K562 (cell line): ENCODE data around the gene ALDOC. TPM values are rescaled to one million over a fixed set of nuclear protein-coding genes. Genes with fewer than 3 reads are reported as not detected.

Experiments used
- ATAC-seq: fragments of 200-7000 bp; cut with Tn5 transposase; 3 replicates; pipeline ENCODE4 v1.9.1; 2020; ENCODE audit warnings: moderate library complexity
- BruUV-seq: library from RNA; stranded (reverse); fragments of 400-500 nt; replicated peaks from 2 replicates; lab custom pipeline; 2021; lab: Mats Ljungman, UMichigan
- CTCF ChIA-PET: fragments of 300-600 bp; formaldehyde crosslinking; extraction: SDS; loops from one replicate; lab custom pipeline; 2021; ENCODE audit warnings: low intra/inter-chr PET ratio; lab: Yijun Ruan, JAX
- POLR2A ChIA-PET: fragments of 300-600, 350-650 bp; sonication (Branson Sonifier 250); formaldehyde crosslinking; extraction: SDS; loops from one replicate; lab custom pipeline; 2021; ENCODE audit warnings: antibody characterized with exemption, inconsistent platforms; lab: Yijun Ruan, JAX
- DNase-seq, 4 experiments: peaks; one replicate each; pipeline versions ENCODE4 v3.0.0 to v3.0.0-alpha.2; 2011 to 2018; ENCODE audit warnings: low spot score in 3 of 4, mixed read lengths in 3 of 4; ENCODE audit errors: extremely low read depth in 1 of 4
- FAIRE-seq: peaks from 2 replicates; lab custom pipeline; 2011; peaks lifted over from hg19 to GRCh38; lab: Jason Lieb, UNC
- H2AFZ ChIP-seq: 2 replicates; pipeline ENCODE4 v1.6.0; 2011; ENCODE audit warnings: low read depth, low read length, control low read depth, inconsistent platforms
- H3K27ac ChIP-seq: fragments of 200-600 bp; 3 replicates; pipeline ENCODE4 v1.8.0; 2011; ENCODE audit warnings: low read depth, mild to moderate bottlenecking, control low read depth, inconsistent platforms, low read length, moderate library complexity, mixed read lengths; ENCODE audit errors: extremely low read depth
- H3K27me3 ChIP-seq, 2 experiments: fragments of 300-600 bp in 1 of 2; 2 replicates in 1 of 2; 3 replicates in 1 of 2; pipeline versions ENCODE4 v1.6.0 to v1.8.0; 2011; ENCODE audit warnings: inconsistent platforms in 2 of 2, low read length in 2 of 2, mild to moderate bottlenecking in 1 of 2, mixed read lengths in 1 of 2, moderate library complexity in 1 of 2; ENCODE audit not compliant: control insufficient read depth in 2 of 2, insufficient read depth in 2 of 2
- H3K36me3 ChIP-seq: fragments of 300-600 bp; 3 replicates; pipeline ENCODE4 v1.8.0; 2011; ENCODE audit warnings: mild to moderate bottlenecking, low read length, inconsistent platforms; ENCODE audit not compliant: control insufficient read depth, insufficient read depth
- H3K4me1 ChIP-seq, 2 experiments: fragments of 200-600 bp in 1 of 2; replicated peaks in 1 of 2; 2 replicates in 1 of 2; 3 replicates in 1 of 2; pipeline versions ENCODE4 v1.5.1 to v1.8.0; 2011; ENCODE audit warnings: inconsistent platforms in 2 of 2, low read length in 2 of 2, mild to moderate bottlenecking in 1 of 2, mixed read lengths in 1 of 2, moderate library complexity in 1 of 2; ENCODE audit not compliant: control insufficient read depth in 2 of 2, insufficient read depth in 2 of 2
- H3K4me2 ChIP-seq: 2 replicates; pipeline ENCODE4 v1.6.1; 2011; ENCODE audit warnings: low read length, control low read depth, inconsistent platforms, mixed read lengths; ENCODE audit not compliant: insufficient read depth
- H3K4me3 ChIP-seq: fragments of 200-600 bp; sonication (generic), shearing (Covaris generic); 2 replicates; pipeline ENCODE4 v1.5.1; 2016; ENCODE audit warnings: control low read depth, inconsistent platforms
- H3K79me2 ChIP-seq: fragments of 200-600 bp; 3 replicates; pipeline ENCODE4 v1.8.0; 2011; ENCODE audit warnings: low read length, inconsistent platforms; ENCODE audit not compliant: control insufficient read depth, insufficient read depth
- H3K9ac ChIP-seq, 2 experiments: 2 replicates each; pipeline versions ENCODE4 v1.6.0 to v1.6.1; 2011; ENCODE audit warnings: low read depth in 2 of 2, low read length in 2 of 2, control low read depth in 1 of 2, inconsistent platforms in 1 of 2, mild to moderate bottlenecking in 1 of 2, mixed read lengths in 1 of 2; ENCODE audit not compliant: insufficient read depth in 1 of 2
- H3K9me1 ChIP-seq: one replicate; pipeline ENCODE4 v1.6.0; 2011; ENCODE audit warnings: inconsistent platforms, mild to moderate bottlenecking, low read length, moderate library complexity; ENCODE audit not compliant: control insufficient read depth, insufficient read depth
- H3K9me3 ChIP-seq: replicated peaks from 2 replicates; pipeline ENCODE4 v1.5.1; 2011; ENCODE audit warnings: low read depth, low read length, inconsistent platforms; ENCODE audit not compliant: control insufficient read depth, insufficient read depth
- H4K20me1 ChIP-seq: replicated peaks from 2 replicates; pipeline ENCODE4 v1.6.1; 2011; ENCODE audit warnings: low read length, inconsistent platforms, mixed read lengths; ENCODE audit not compliant: control insufficient read depth, insufficient read depth
- CEBPB ChIP-seq: fragments of 450-650 bp; IDR thresholded peaks from 2 replicates; pipeline ENCODE4 v1.6.1; 2016; ENCODE audit warnings: missing genetic modification characterization, missing compliant biosample characterization
- ZNF583 ChIP-seq: fragments of 250-450 bp; sonication (Bioruptor Pico); IDR thresholded peaks from 2 replicates; pipeline ENCODE4 v1.4.0; 2020
- WGBS: fragments of 100-300 bp; shearing (Covaris generic); methylation state at CpG from one replicate; pipeline ENCODE4 v1.1.6; 2016; ENCODE audit warnings: low coverage, mixed read lengths; ENCODE audit not compliant: insufficient coverage; ENCODE audit errors: missing lambda C conversion rate; 5-methylcytosine and 5-hydroxymethylcytosine counted together
- in situ Hi-C: fragments of 300-500 bp; cut with MboI; formaldehyde crosslinking; loops from 4 replicates; pipeline ENCODE4 v1.15.0; 2018; ENCODE audit warnings: inconsistent platforms, mixed read lengths
- intact Hi-C: fragments of 100-400 bp; cut with micrococcal nuclease; formaldehyde crosslinking; loops from 2 replicates; pipeline ENCODE4 v1.14.2; 2022
- polyA plus RNA-seq, 8 experiments: library from polyadenylated mRNA; depleted of rRNA in 4 of 8; stranded (reverse) in 5 of 8; unstranded in 3 of 8; fragments of >200 nt; fragmentation: Nextera tagmentation in 2 of 8; fragmentation: Illumina TruSeq in 1 of 8; extraction: Ambion mirVana in 2 of 8; extraction: Trizol in 1 of 8; gene quantifications; 2 replicates each; pipeline versions ENCODE4 v1.2.1 to v1.2.3, GENCODE V29; 2011 to 2014; ENCODE audit warnings: inconsistent platforms in 1 of 8, missing spikeins in 1 of 8
- total RNA-seq, 7 experiments: library from RNA; depleted of rRNA in 6 of 7; stranded (reverse); fragments of >200 nt in 6 of 7; fragmentation: Illumina TruSeq in 2 of 7; extraction: Trizol in 2 of 7; gene quantifications; 2 replicates each; pipeline versions ENCODE4 v1.2.1 to v1.2.3, GENCODE V29; 2011 to 2021; ENCODE audit warnings: low replicate concordance in 1 of 7
- TF ChIP-seq, protein P1 (sequence below), 3 experiments: IDR thresholded peaks in 2 of 3; conservative IDR thresholded peaks in 1 of 3; 2 replicates each; pipeline ENCODE4 v1.5.1; 2011 to 2012; ENCODE audit warnings: low read length in 3 of 3, mild to moderate bottlenecking in 3 of 3, control low read depth in 2 of 3, improper control_type of control experiment in 1 of 3, inconsistent platforms in 1 of 3, low read depth in 1 of 3, mixed read lengths in 1 of 3, moderate library complexity in 1 of 3; ENCODE audit not compliant: insufficient read depth in 2 of 3
- TF ChIP-seq, protein P2 (sequence below): sonication (generic); formaldehyde crosslinking; IDR thresholded peaks from 2 replicates; pipeline ENCODE4 v1.8.1; 2023; ENCODE audit warnings: mild to moderate bottlenecking, missing genetic modification reagents

ALDOC gene
- total and polyA plus RNA-seq, 9 of the 15 experiments (the other 6 are each of a cell fraction or from before 2014, with no cell fraction given), result 43.2 to 263 (median 99.2) TPM

DNA sequence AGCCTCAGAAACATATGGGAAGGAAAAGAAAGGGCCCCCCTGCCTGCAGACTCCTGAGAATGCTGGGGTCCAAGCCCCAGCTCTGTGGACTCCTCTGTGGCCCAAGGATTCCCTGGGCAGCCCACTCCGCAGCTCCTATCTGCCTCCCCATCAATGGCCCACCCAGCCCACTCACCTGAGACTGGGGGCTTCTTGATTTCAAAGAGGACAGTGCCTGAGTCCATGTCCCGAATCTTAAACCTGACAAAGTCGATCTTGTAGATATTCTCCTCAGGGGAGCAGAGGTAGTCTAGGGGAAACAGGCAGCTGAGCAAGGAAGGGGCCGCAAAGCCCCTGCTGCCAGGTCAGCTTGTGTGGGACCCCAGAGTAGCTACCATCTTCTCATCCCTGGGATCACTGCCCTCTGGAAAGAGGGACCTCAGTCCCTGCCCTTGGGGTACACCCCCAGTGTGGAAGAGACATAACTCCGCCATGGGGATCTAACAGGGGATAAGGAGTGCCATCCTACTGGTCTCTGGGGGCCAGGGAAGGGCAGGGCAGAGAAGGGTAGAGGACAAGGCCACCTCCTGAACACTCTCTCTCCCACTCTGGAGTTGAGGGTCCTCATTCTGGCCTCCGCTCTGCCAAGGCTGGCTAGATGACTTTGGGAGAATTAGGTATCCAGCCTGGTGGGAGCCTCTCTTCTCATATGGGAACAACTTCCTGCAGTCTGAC lies 28.1 kb downstream of the ALDOC start:
- FAIRE-seq (no peak), ATAC-seq (no peak)
- H3K4me1 ChIP-seq, result peaks cover 8 to 22% of the 10 kb centered on the region in 2 experiments; a peak in 4 of 5 replicates
- peaks cover 11% of the 10 kb centered on the region for H3K36me3 ChIP-seq
- H3K4me2 ChIP-seq, result no peak overlapping the region
- H3K9me3 ChIP-seq, result no peaks in the 10 kb centered on the region
- H3K9me1 ChIP-seq, result peaks cover 4% of the 10 kb centered on the region
- intact Hi-C loops, result loop anchor here (5.0 kb wide), 1 partner anchor 36 kb away; no protein-coding TSS in a partner anchor
- H3K4me3 ChIP-seq, result no peak overlapping the region
- peaks cover 3% of the 10 kb centered on the region; the same call in 2 of the 3 replicates for H3K79me2 ChIP-seq
- no peak overlapping the region for H3K27ac ChIP-seq
- POLR2A ChIA-PET, result interaction anchor here (1.4 kb wide), 1 partner anchor 53 kb away, joined by 3 read pairs; no protein-coding TSS in a partner anchor
- no peaks in the 10 kb centered on the region for H3K27me3 ChIP-seq
- no peak overlapping the region for H2AFZ ChIP-seq
- in situ Hi-C loops, result no loop called here
- peaks cover 4% of the 10 kb centered on the region; the same call in 1 of the 2 replicates for H4K20me1 ChIP-seq
- TF ChIP-seq CEBPB (no peak), ZNF583 (CRISPR knock-in tag) (no peak)
- TF ChIP-seq, protein P1, sequence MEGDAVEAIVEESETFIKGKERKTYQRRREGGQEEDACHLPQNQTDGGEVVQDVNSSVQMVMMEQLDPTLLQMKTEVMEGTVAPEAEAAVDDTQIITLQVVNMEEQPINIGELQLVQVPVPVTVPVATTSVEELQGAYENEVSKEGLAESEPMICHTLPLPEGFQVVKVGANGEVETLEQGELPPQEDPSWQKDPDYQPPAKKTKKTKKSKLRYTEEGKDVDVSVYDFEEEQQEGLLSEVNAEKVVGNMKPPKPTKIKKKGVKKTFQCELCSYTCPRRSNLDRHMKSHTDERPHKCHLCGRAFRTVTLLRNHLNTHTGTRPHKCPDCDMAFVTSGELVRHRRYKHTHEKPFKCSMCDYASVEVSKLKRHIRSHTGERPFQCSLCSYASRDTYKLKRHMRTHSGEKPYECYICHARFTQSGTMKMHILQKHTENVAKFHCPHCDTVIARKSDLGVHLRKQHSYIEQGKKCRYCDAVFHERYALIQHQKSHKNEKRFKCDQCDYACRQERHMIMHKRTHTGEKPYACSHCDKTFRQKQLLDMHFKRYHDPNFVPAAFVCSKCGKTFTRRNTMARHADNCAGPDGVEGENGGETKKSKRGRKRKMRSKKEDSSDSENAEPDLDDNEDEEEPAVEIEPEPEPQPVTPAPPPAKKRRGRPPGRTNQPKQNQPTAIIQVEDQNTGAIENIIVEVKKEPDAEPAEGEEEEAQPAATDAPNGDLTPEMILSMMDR (IDR thresholded peaks at IDR 0.05 in 2 of 3, conservative IDR thresholded peaks at IDR 0.05 in 1 of 3; ENCODE audit: insufficient read depth in 2 of 3, low read depth in 1 of 3, low read length in 3 of 3), result 0 out of 6 replicates have a peak, but pooled peaks of 1 of the 3 experiments have one; percentile 12
- TF ChIP-seq, protein P2, sequence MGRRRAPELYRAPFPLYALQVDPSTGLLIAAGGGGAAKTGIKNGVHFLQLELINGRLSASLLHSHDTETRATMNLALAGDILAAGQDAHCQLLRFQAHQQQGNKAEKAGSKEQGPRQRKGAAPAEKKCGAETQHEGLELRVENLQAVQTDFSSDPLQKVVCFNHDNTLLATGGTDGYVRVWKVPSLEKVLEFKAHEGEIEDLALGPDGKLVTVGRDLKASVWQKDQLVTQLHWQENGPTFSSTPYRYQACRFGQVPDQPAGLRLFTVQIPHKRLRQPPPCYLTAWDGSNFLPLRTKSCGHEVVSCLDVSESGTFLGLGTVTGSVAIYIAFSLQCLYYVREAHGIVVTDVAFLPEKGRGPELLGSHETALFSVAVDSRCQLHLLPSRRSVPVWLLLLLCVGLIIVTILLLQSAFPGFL (CRISPR knock-in tag), result 0 out of 2 replicates have a peak, but pooled peaks have one; percentile 21
- TF ChIP-seq, all 486 proteins: peak for 2
- no peak for DNase-seq
- no TSS peak for BruUV-seq
- H3K9ac ChIP-seq, result no peak overlapping the region
- WGBS, result 56% methylated on average over 6 of the region's 6 CpGs
- CTCF ChIA-PET, result interaction anchor here (0.6 kb wide), 1 partner anchor 160 kb away, joined by 3 read pairs; no protein-coding TSS in a partner anchor
